ENCODE results near the gene FNDC3B.

FNDC3B gene

GRCh38 chr3:172333692-172334457, 294.5 kb downstream of the FNDC3B start:
- no peak for DNase-seq
- intact Hi-C loops (cut with DNase I) = loop anchor here (5.0 kb wide), 1 partner anchor 143 kb away; no protein-coding TSS in a partner anchor

DNA sequence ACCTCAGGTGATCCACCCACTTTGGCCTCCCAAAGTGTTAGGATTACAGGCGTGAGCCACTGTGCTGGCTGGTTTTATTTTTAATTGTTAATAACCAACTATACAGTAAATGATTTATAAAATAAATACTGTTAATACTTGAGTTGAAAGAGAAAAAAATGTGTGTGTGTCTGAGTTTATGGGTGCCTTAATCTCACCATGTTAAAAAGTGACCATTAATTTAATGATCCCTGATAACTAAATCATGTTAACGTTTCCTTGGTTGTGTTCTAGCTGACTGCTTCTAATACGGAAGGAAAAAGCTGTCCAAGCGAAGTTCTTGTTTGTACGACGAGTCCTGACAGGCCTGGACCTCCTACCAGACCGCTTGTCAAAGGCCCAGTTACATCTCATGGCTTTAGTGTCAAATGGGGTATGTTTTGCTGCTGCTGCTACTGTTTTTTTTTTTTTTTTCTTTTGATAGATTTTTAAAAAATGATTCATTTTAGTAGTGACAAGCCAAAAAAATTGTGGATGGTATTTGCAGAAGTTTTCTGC, 295.4 kb downstream of the FNDC3B start:
- intact Hi-C loops (cut with DNase I) = loop anchor here (5.0 kb wide), 1 partner anchor 143 kb away; no protein-coding TSS in a partner anchor
- DNase-seq = no peak

DNA sequence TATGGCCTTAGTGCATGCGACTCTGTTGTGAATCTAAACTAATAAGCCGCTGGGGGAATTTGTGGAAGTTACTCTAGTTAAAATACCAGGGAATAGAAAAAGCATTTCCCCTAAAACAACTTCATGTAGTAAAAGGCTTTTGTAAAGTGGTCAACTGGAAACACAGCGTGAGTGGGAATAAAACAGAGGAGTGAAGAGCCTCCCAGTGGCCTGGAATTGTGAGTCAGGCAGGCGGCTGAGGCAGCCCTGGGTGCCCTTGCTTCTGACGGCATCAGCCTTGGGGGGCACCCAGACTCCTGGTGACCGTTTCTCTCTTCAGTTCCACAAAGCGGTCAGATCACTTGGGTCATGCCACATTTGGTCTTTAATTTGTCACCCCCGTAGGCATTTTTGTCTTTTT, 300.5 kb downstream of the FNDC3B start:
- DNase-seq = no peak
- intact Hi-C loops (cut with DNase I) = loop anchor here (2.0 kb wide), 1 partner anchor 693 kb away; no protein-coding TSS in a partner anchor

DNA sequence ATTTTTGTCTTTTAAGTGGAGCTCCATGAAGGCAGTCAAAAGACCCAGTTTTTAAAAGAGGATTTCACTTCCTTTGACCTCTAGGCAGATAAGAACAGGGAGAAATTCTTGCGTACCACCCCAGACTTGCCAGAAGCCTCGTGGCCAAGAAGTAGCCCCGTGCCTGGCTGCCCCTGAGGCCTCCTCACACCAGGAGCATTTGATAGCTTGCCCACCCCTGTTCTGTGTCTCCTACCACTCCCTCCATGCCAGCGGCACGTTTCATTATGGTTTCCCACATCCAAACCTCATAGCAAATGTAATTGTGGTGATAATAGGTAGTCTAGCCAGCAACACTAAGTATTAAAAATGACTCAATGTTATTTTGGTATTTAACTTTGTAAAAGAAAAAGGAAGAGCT, 301.2 kb downstream of the FNDC3B start:
- DNase-seq = no peak
- intact Hi-C loops (cut with DNase I) = loop anchor here (2.0 kb wide), 1 partner anchor 694 kb away; no protein-coding TSS in a partner anchor

GRCh38 chr3:172341482-172342059, 302.2 kb downstream of the FNDC3B start:
- intact Hi-C loops (cut with DNase I) = loop anchor here (2.0 kb wide), 1 partner anchor 695 kb away; no protein-coding TSS in a partner anchor
- no peak for DNase-seq

GRCh38 chr3:172342097-172342659, 302.8 kb downstream of the FNDC3B start:
- intact Hi-C loops (cut with DNase I) = no loop called here
- no peak for DNase-seq

GRCh38 chr3:172343117-172343516, 303.7 kb downstream of the FNDC3B start:
- intact Hi-C loops (cut with DNase I) = no loop called here
- DNase-seq = no peak

GRCh38 chr3:172343979-172344378, 304.6 kb downstream of the FNDC3B start:
- intact Hi-C loops (cut with DNase I) = no loop called here
- no peak for DNase-seq

GRCh38 chr3:172346161-172346560, 306.8 kb downstream of the FNDC3B start:
- intact Hi-C loops (cut with DNase I) = no loop called here
- DNase-seq = no peak

GRCh38 chr3:172347895-172348679, 308.7 kb downstream of the FNDC3B start:
- intact Hi-C loops (cut with DNase I) = no loop called here
- DNase-seq = no peak

DNA sequence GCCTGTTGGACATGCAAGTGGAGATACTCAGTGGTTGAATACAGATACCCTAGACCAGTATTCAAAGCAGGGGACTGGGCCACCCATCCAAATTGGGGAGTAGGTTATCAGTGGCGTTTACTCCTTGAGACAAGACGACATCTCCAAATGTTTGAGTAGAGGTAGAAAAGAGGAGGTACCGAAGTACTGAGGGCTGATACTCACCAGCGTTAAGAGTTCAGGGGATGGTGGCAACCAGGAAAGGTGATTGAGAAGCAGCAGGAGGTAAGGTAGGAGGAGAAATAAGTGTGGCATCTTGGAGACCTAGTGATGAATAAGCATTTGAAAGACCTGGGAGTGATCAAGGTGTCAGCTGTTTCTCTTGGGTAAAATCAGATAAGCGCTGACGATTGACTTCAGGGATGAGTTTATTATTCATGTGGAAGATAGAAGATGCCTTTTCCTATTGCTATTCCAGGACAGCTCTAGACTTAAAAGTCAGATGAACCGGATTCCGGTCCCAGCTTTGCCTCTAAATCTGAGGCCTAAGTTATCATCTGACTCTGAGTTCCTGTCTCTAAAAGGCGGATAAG, 312.6 kb downstream of the FNDC3B start:
- DNase-seq = no peak
- intact Hi-C loops (cut with DNase I) = no loop called here

- DNase-seq = no peak
- intact Hi-C loops (cut with DNase I) = no loop called here
These were observed 313.4 kb downstream of the FNDC3B start for GRCh38 chr3:172352786-172353185.

- DNase-seq = no peak
- intact Hi-C loops (cut with DNase I) = no loop called here
These were observed 315.6 kb downstream of the FNDC3B start for GRCh38 chr3:172354931-172355499.

GRCh38 chr3:172355836-172356235, 316.5 kb downstream of the FNDC3B start:
- no peak for DNase-seq
- intact Hi-C loops (cut with DNase I) = no loop called here

- intact Hi-C loops (cut with DNase I) = no loop called here
These were observed 317.0 kb downstream of the FNDC3B start for GRCh38 chr3:172356427-172356826.

DNA sequence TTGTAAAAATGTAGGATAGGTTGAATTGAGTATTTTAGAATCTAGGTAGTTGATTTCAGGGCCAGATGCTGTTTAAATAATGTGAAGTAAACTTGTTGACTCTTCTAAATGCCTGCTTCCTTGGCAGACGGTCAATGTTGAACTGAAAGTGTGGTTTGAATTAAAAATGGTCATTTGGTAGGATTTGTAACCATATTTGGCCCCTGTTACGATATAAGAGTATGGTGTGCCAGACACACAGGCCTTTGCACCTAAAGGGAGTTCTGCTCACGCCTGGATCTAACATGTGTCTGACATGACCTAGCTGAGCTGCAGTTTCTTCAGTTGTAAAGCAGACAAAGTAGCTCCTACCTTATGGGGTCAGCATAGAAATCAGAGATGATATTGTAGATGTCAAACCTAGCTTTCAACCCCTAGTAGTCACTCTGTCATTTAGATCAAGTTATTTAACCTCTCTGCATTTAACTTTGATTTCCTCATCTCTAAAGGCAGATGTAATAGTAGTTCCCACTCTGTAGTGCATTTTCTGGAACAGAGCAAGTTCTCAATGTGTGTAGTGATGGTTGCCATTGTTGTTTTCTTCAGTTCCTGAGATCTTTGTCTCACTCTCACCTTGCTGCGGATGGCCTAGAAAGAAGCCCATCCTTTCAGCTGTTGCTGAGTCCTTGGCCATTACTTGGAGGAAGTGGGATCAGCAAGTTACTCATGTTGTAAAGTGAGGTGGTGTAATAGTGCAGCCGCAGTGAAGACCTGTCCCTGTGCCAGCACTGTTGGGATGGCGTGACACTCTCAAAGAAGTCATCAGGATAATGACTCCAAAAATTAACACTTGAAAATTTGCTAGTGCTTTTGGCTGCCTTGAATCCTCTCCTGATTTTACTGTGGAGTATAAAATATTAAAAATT, 318.7 kb downstream of the FNDC3B start:
- no peak for DNase-seq
- intact Hi-C loops (cut with DNase I) = no loop called here

More at GRCh38 chr3:172356427-172356826, 317.0 kb downstream of the FNDC3B start:
- no peak for DNase-seq

DNA sequence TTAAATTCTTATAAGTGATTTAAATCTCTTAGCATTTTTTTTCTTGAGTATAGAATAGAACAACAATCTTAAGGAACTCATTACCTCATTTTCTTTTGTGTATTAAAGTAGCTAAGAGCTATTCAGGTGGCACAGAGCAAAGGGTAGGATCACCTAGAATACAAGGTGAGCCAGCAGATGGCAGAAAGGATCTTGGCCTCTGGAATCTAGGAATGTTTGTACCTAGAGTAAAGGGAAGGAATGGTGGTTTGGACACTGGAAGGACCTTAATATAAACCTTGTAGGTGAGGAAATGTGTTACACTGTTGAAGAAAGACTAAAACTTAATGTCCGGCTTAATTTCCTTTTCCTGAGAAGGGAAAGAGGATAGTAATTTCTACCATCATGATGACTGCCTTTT, 319.9 kb downstream of the FNDC3B start:
- intact Hi-C loops (cut with DNase I) = no loop called here

GRCh38 chr3:172359996-172360395, 320.6 kb downstream of the FNDC3B start:
- DNase-seq = no peak
- intact Hi-C loops (cut with DNase I) = no loop called here

More for the DNA sequence above, 319.9 kb downstream of the FNDC3B start:
- DNase-seq = no peak

DNA sequence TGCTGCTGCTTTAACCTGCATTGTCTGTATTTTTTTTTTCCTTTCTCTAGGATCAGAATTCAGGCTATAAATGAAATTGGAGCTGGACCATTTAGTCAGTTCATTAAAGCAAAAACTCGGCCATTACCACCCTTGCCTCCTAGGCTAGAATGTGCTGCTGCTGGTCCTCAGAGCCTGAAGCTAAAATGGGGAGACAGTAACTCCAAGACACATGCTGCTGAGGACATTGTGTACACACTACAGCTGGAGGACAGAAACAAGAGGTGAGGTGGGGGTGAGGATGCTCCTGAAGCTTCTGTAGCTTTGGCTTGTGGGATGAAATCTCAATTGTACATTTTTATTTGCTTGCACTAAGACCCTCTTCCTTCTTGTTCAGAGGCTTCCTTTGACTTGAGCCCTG, 323.2 kb downstream of the FNDC3B start:
- intact Hi-C loops (cut with DNase I) = no loop called here
- DNase-seq = no peak

Data from posterior cingulate gyrus (tissue), 11 donors.